Measurements from ENCODE around the gene RMND1.
A peak's percentile ranks its signal among the peaks of the same experiment; 100 is the strongest.
"Not testable (repeated sequence)": the region's sequence is repeated elsewhere in the genome, so short reads cannot be mapped to it uniquely, and the experiment has no call there.

The RMND1 gene

DNA sequence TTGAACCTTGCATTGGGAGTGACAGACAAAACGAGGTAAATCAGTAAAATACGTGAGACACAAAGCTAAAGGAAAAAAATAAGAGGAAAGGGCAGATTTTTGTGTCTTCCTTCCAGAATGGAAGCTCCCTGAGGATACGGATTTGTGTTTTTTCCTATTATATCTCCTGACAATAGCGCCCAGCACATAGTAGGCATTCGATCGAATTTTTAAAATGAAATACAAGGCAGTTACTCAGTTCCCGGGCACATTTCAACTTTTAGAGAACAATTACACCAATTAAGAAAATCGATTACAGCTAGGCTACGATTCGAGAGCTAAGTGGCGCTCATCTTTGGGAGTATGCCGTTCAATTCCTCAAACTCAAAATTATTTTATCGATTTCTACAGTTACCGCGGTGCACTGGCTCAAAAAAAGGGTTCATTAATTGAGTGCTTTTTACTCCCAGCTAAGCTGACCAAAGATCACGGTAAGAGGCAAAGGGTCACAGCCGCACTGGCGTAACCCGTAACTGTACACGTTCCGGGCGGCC is 443 bp downstream of the RMND1 start:
- no peak for DNase-seq

- not testable (repeated sequence) for DNase-seq
Observed at GRCh38 chr6:151450928-151451327, 998 bp downstream of the RMND1 start.

DNA sequence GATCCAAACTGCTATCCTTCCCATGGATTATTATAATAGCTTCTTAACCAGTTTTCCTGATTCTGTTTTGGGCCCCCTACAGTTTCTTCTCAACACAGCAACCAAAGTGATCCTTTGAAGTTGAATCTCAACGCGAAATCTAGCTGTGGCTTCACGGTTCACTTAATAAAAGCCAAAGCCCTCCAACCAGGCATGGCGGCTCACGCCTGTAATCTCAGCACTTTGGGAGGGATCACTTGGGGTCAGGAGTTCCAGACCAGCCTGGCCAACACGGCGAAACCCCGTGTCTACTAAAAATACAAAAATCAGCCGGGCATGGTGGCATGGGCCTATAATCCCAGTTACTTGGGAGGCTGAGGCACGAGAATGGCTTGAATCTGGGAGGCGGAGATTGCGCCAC is 3.3 kb downstream of the RMND1 start:
- no peak for DNase-seq

DNA sequence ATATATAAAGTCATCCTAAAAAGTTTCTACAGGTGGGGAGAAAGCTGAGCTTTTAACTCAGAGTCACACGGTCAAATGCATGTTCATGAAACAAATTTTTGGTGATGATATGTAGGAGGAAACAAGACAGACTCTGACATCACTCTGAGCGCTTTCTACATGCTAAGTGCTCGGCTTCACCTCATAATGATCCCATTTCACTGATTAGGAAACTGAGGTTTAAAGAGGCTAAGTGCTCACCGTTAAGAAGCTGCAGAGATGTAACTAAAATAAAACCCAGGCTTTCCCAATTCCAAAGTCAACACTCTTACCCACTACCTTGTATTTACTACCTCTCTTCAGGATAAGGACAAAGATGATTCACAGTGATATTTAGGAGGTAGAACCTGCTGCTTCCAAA is 4.7 kb downstream of the RMND1 start:
- DNase-seq = no peak

DNA sequence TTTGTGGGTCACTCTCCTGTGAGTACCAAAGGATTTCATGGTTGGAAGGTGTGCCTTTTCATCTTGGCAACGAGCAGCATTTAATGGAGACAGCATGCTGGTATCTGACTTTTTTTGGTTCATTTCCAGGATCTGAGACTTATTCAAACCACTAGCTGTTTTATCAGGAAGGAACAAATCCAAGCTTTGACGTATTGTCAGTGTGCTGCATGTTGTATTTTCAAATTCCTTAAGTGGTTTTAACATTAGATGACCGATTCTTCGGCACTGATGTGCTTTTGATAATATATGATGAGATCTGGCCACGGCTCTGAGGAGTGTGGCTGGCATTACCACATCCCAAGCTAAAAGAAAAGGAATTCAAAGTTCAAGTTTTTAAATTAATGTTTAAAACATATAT is 6.4 kb downstream of the RMND1 start:
- DNase-seq = peak; percentile 95

GRCh38 chr6:151443911-151444621 is 7.9 kb downstream of the RMND1 start:
- DNase-seq = peak; percentile 8

DNA sequence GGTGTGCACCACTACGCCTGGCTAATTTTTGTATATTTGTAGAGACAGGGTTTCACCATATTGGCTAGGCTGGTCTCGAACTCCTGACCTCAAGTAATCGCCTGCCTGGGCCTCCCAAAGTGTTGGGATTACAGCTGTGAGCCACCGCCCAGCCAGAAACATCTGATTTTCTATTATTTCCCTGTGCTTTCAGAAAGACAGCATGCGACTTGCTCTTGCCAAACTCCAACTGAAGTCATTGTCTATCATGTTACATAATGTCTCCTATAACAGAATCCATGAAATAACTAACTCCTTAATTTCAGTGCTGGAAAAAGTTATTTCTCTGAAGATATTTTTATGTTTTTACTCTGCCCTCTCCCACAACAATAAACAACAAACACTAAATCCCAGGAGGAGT is 8.5 kb downstream of the RMND1 start:
- no peak for DNase-seq

GRCh38 chr6:151442371-151442770 is 9.6 kb downstream of the RMND1 start:
- no peak for DNase-seq

DNA sequence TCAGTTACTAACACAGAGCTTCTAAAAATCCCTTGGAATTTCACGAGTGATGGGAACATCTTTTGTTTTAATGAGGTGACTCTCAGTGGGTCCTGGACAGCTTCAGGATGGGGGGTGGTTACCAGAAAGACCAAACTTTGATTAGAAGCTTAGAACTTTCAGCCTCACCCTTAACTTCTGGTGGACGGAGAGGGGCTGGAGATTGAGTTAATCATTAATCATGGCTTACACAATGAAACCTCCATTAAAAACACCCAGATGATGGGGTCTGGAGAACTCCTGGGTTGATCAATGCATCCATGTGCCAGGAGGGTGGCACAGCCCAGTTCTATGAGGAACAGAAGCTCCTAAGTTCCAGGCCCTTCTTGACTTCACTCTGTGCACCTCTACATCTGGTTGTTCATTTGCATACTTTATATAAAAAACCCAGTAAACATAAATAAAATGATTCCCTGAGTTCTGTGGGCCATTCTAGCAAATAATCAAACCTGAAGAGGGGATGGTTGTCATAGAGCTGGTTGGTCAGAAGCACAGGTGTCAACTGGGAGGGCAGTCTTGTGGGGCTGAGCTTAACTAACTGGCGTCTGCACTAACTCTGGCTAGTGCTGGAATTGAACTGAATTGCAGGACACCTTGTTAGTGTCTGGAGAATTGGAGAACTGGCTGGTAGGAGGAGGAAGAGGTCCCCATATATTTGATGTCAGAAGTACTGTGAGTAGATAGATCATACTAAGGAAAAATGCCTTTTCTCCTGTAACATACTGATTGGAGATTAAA is 10.3 kb downstream of the RMND1 start:
- no peak for DNase-seq

DNA sequence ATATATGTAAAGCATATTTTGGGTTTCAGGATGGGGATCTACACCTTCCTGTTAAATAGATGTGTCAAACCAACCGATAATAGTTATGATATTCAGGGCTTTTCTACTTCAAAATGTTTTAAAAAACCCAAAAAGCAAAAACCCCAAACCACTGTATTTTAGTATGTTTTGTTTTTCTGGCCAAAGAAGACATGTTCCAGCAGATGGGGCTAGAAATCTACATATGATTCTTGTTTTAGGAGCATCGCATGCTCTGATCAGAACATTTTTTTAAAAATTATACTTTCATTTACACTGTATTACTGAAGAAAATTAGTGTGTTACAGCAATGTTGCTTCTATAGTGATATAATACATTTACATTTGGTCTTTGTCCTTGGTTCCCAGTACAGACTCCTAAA is 11.0 kb downstream of the RMND1 start:
- DNase-seq = peak; percentile 42

GRCh38 chr6:151440498-151440897 is 11.4 kb downstream of the RMND1 start:
- no peak for DNase-seq

- peak; percentile 45 for DNase-seq
Observed at GRCh38 chr6:151437401-151437800, 14.5 kb downstream of the RMND1 start.

DNA sequence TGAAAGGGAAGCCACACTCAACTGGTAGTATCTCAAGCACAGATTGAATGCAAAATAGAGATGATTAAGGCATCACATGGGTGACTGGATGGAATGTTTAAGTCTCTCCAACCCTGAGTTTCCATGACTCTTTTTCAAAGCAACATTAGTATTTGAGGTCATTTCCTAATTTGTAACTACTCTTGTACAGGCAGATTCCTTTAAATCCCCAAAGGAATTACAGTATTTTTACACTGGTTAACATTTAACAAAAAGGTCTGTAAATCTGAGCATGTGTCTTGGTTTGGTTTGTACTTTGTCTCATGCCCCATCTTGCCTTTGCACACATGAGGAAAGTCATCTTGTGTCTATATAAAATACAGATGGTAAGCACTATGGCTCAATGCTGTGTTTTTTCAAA is 15.1 kb downstream of the RMND1 start:
- peak; percentile 91 for DNase-seq

GRCh38 chr6:151436300-151436699 is 15.6 kb downstream of the RMND1 start:
- DNase-seq = no peak

GRCh38 chr6:151434369-151434768 is 17.6 kb downstream of the RMND1 start:
- DNase-seq = no peak

GRCh38 chr6:151432651-151433050 is 19.3 kb downstream of the RMND1 start:
- no peak for DNase-seq

- no peak for DNase-seq
Observed at GRCh38 chr6:151431337-151431736, 20.6 kb downstream of the RMND1 start.

- no peak for DNase-seq
Observed at GRCh38 chr6:151430886-151431285, 21.0 kb downstream of the RMND1 start.

GRCh38 chr6:151428093-151428735 is 23.7 kb downstream of the RMND1 start:
- DNase-seq = no peak

- DNase-seq = no peak
Observed at GRCh38 chr6:151425561-151425960, 26.4 kb downstream of the RMND1 start.

DNA sequence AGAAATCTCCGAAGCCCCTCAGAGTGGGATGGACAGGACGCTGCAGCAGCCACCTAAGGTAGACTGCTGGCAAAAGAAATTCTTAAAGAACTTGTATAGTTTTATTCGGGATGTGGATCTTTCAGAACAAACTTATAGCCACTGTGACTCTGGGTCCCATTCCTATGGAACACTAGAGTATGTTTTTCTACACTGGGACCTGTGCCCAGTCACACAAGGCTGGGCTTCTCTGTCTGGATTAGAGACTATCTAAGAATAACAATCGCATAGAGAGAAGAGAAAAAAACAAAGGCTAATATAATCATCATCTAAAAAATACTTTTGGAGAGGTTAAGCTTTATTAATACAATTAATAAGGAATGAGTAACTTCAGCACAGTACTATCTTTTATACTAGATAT is 28.9 kb downstream of the RMND1 start:
- peak; percentile 16 for DNase-seq

GRCh38 chr6:151417477-151417876 is 34.4 kb downstream of the RMND1 start:
- DNase-seq = no peak

DNA sequence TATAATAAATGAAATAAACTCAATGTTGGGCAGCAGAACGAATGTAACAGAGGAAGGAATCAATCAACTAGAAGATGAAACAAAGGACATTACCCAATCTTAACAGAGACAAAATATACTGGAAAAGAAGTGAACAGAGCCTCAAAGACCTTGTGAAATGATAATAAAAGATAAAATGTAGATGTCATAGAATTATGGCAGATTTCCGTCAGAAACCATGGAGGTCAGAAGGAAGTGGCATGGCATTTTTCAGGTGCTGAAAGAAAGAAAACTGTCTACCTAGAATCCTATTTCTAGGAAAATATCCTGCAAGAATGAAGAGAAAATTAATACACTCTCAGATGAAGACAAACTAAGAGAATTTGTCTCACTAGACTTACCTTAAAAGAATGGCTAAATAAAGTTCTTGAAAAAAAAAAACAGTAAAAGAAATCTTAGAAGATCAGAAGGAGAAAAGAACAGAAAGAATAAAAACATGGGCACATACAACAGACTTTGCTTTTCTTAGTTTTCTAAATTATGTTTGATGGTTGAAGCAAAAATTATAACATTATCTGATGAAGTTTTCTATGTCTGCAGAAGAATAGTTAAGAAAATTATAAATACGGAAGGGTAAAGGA is 37.2 kb downstream of the RMND1 start:
- DNase-seq = no peak

All from fibroblast of skin of back (primary cell).